ENCODE data around the gene LDLRAD3.

Gene LDLRAD3

GRCh38 chr11:36092314-36093030, 148.6 kb downstream of the LDLRAD3 start:
- no peak for DNase-seq (ENCODE audit: low read depth)
- no peak for TF ChIP-seq CTCF (conservative IDR thresholded peaks at IDR 0.05; ENCODE audit: low read depth, low read length)
- no peak overlapping the region for H3K4me3 ChIP-seq (ENCODE audit: low read depth, low read length)

- no peak for DNase-seq (ENCODE audit: low read depth)
- no peak for TF ChIP-seq CTCF (conservative IDR thresholded peaks at IDR 0.05; ENCODE audit: low read depth, low read length)
- H3K4me3 ChIP-seq (ENCODE audit: low read depth, low read length): no peak overlapping the region
Observed at GRCh38 chr11:36093548-36093947, 149.7 kb downstream of the LDLRAD3 start.

GRCh38 chr11:36094164-36094563, 150.3 kb downstream of the LDLRAD3 start:
- TF ChIP-seq CTCF (conservative IDR thresholded peaks at IDR 0.05; ENCODE audit: low read depth, low read length): no peak
- H3K4me3 ChIP-seq (ENCODE audit: low read depth, low read length): no peak overlapping the region
- DNase-seq (ENCODE audit: low read depth): no peak

- no peak for TF ChIP-seq CTCF (conservative IDR thresholded peaks at IDR 0.05; ENCODE audit: low read depth, low read length)
- no peak overlapping the region for H3K4me3 ChIP-seq (ENCODE audit: low read depth, low read length)
- no peak for DNase-seq (ENCODE audit: low read depth)
Observed at GRCh38 chr11:36095716-36096115, 151.9 kb downstream of the LDLRAD3 start.

GRCh38 chr11:36097219-36097650, 153.4 kb downstream of the LDLRAD3 start:
- DNase-seq (ENCODE audit: low read depth): no peak
- no peak for TF ChIP-seq CTCF (conservative IDR thresholded peaks at IDR 0.05; ENCODE audit: low read depth, low read length)
- no peak overlapping the region for H3K4me3 ChIP-seq (ENCODE audit: low read depth, low read length)

GRCh38 chr11:36098087-36098486, 154.2 kb downstream of the LDLRAD3 start:
- TF ChIP-seq CTCF (conservative IDR thresholded peaks at IDR 0.05; ENCODE audit: low read depth, low read length): no peak
- no peak for DNase-seq (ENCODE audit: low read depth)
- no peak overlapping the region for H3K4me3 ChIP-seq (ENCODE audit: low read depth, low read length)

- H3K4me3 ChIP-seq (ENCODE audit: low read depth, low read length): no peak overlapping the region
- no peak for TF ChIP-seq CTCF (conservative IDR thresholded peaks at IDR 0.05; ENCODE audit: low read depth, low read length)
- no peak for DNase-seq (ENCODE audit: low read depth)
Observed at GRCh38 chr11:36098853-36099375, 155.1 kb downstream of the LDLRAD3 start.

Data from choroid plexus epithelial cell (primary cell).